HepG2 (cell line): ENCODE measurements around the gene PSMD5. TPM values are rescaled to one million over a fixed set of nuclear protein-coding genes. Genes with fewer than 3 reads are reported as not detected.
A peak's percentile ranks its signal among the peaks of the same experiment; 100 is the strongest.

Source experiments
- CEBPB ChIP-seq: IDR thresholded peaks from 2 replicates; pipeline ENCODE4 v1.6.1; 2011; ENCODE audit warnings: low read depth, low read length, improper control_type of control experiment, borderline replicate concordance
- DMTF1 ChIP-seq: sonication (generic); formaldehyde crosslinking; IDR thresholded peaks from 2 replicates; pipeline ENCODE4 v1.4.0; 2020; ENCODE audit warnings: mild to moderate bottlenecking, missing genetic modification reagents
- EED ChIP-seq: sonication (generic); formaldehyde crosslinking; IDR thresholded peaks from 2 replicates; pipeline ENCODE4 v1.5.0; 2020; ENCODE audit warnings: mild to moderate bottlenecking, missing genetic modification reagents
- ELK4 ChIP-seq: sonication (generic); formaldehyde crosslinking; IDR thresholded peaks from 2 replicates; pipeline ENCODE4 v1.9.0; 2021; ENCODE audit warnings: missing genetic modification reagents, borderline replicate concordance
- FOXP1 ChIP-seq, 2 experiments: fragments of 450-650 bp in 1 of 2; IDR thresholded peaks; 2 replicates each; pipeline ENCODE4 v1.6.1; 2017 to 2018; ENCODE audit warnings: antibody characterized with exemption in 1 of 2
- GTF2F1 ChIP-seq: fragments of 150-350 bp; IDR thresholded peaks from 2 replicates; pipeline ENCODE4 v1.6.1; 2014; ENCODE audit warnings: low read length
- JUNB ChIP-seq: sonication (generic); formaldehyde crosslinking; IDR thresholded peaks from 2 replicates; pipeline ENCODE4 v1.8.0; 2022; ENCODE audit warnings: missing genetic modification reagents, mild to moderate bottlenecking, borderline replicate concordance
- MYC ChIP-seq: sonication (generic); formaldehyde crosslinking; IDR thresholded peaks from 2 replicates; pipeline ENCODE4 v1.9.0; 2021; ENCODE audit warnings: missing genetic modification reagents, borderline replicate concordance
- PCBP2 ChIP-seq: fragments of 200-400 bp; formaldehyde crosslinking; optimal IDR thresholded peaks from 2 replicates; pipeline ENCODE3; 2018; ENCODE audit warnings: low read length, low read depth; ENCODE audit not compliant: poor library complexity, severe bottlenecking
- PPARG ChIP-seq: conservative IDR thresholded peaks from 2 replicates; pipeline ENCODE4 v1.6.1; 2016; ENCODE audit warnings: missing biosample characterization, missing genetic modification reagents
- SAFB2 ChIP-seq: sonication (generic); formaldehyde crosslinking; IDR thresholded peaks from 2 replicates; pipeline ENCODE4 v1.5.1; 2020; ENCODE audit warnings: missing genetic modification reagents, low read depth, mild to moderate bottlenecking, borderline replicate concordance
- SSRP1 ChIP-seq: IDR thresholded peaks from 2 replicates; pipeline ENCODE4 v1.6.1; 2016; ENCODE audit warnings: control low read depth
- ZBTB3 ChIP-seq: sonication (generic); formaldehyde crosslinking; IDR thresholded peaks from 2 replicates; pipeline ENCODE4 v1.4.0; 2020; ENCODE audit warnings: low read depth, mild to moderate bottlenecking, moderate library complexity, missing genetic modification reagents, borderline replicate concordance
- ZC3H13 ChIP-seq: sonication (generic); formaldehyde crosslinking; IDR thresholded peaks from 2 replicates; pipeline ENCODE4 v1.8.1; 2023; ENCODE audit warnings: mild to moderate bottlenecking, missing genetic modification reagents, moderate library complexity
- ZEB1 ChIP-seq: IDR thresholded peaks from 2 replicates; pipeline ENCODE4 v1.6.1; 2012; ENCODE audit warnings: mild to moderate bottlenecking, low read depth, inconsistent platforms; ENCODE audit not compliant: insufficient replicate concordance
- ZFX ChIP-seq: sonication (generic); formaldehyde crosslinking; IDR thresholded peaks from 2 replicates; pipeline ENCODE4 v1.4.0; 2020; ENCODE audit warnings: mild to moderate bottlenecking, low read depth, missing genetic modification reagents, moderate library complexity
- ZFYVE20 ChIP-seq: sonication (generic); formaldehyde crosslinking; IDR thresholded peaks from 2 replicates; pipeline ENCODE4 v1.8.0; 2023; ENCODE audit warnings: low read depth, mild to moderate bottlenecking, moderate library complexity, missing genetic modification reagents, borderline replicate concordance
- ZNF275 ChIP-seq: sonication (generic); formaldehyde crosslinking; IDR thresholded peaks from 2 replicates; pipeline ENCODE4 v1.8.0; 2022; ENCODE audit warnings: missing genetic modification reagents, mild to moderate bottlenecking, inconsistent platforms, borderline replicate concordance
- polyA plus RNA-seq, 8 experiments: library from polyadenylated mRNA; depleted of rRNA in 3 of 8; stranded (reverse) in 7 of 8; unstranded in 1 of 8; fragments of >200 nt; fragmentation: Illumina TruSeq in 4 of 8; extraction: Trizol in 4 of 8; gene quantifications; 2 replicates each; pipeline versions ENCODE4 v1.2.1 to v1.2.3, GENCODE V29; 2011 to 2016; ENCODE audit warnings: low read depth in 4 of 8, missing spikeins in 1 of 8, mixed read lengths in 1 of 8; ENCODE audit not compliant: insufficient read depth in 1 of 8
- total RNA-seq, 5 experiments: library from RNA; depleted of rRNA; stranded (reverse); fragments of >200 nt; fragmentation: Illumina TruSeq; extraction: Trizol; gene quantifications; 2 replicates each; pipeline ENCODE4 v1.2.3, GENCODE V29; 2016; ENCODE audit warnings: low read depth in 1 of 5
- TF ChIP-seq, protein P1 (sequence below): IDR thresholded peaks from 2 replicates; pipeline ENCODE4 v1.6.1; 2016; ENCODE audit warnings: control low read depth
- TF ChIP-seq, protein P2 (sequence below): sonication (generic); formaldehyde crosslinking; IDR thresholded peaks from 2 replicates; pipeline ENCODE4 v1.5.0; 2020; ENCODE audit warnings: missing genetic modification reagents
- TF ChIP-seq, protein P3 (sequence below): sonication (generic); formaldehyde crosslinking; IDR thresholded peaks from 2 replicates; pipeline ENCODE4 v1.8.0; 2022; ENCODE audit warnings: mild to moderate bottlenecking, missing genetic modification reagents
- TF ChIP-seq, protein P4 (sequence below): sonication (generic); formaldehyde crosslinking; IDR thresholded peaks from 2 replicates; pipeline ENCODE4 v1.8.1; 2023; ENCODE audit warnings: missing genetic modification reagents, mild to moderate bottlenecking, borderline replicate concordance

PSMD5 gene
- total and polyA plus RNA-seq, 2 of the 13 experiments (the other 11 are each of a cell fraction or from before 2014, with no cell fraction given), result 12.7 to 18.1 TPM

- TF ChIP-seq SSRP1 (no peak), ZNF275 (no peak), ZFYVE20 (no peak), JUNB (CRISPR knock-in tag) (peak; percentile 39; the same call in 1 of the 2 replicates), ZBTB3 (no peak), PPARG (CRISPR knock-in tag) (peak; percentile 69; the same call in 1 of the 2 replicates), ZFX (CRISPR knock-in tag) (no peak), ZEB1 (peak; percentile 25), GTF2F1 (no peak), ELK4 (CRISPR knock-in tag) (no peak), FOXP1 (IDR thresholded peaks at IDR 0.05) (peak; percentile 45; the same call in 1 of the 2 replicates), FOXP1 (CRISPR knock-in tag; IDR thresholded peaks at IDR 0.05) (peak; percentile 92), EED (CRISPR knock-in tag) (no peak), PCBP2 (no peak), CEBPB (peak; percentile 96), ZC3H13 (CRISPR knock-in tag) (no peak), MYC (CRISPR knock-in tag) (no peak), DMTF1 (CRISPR knock-in tag) (no peak), SAFB2 (no peak)
- TF ChIP-seq, protein P1, sequence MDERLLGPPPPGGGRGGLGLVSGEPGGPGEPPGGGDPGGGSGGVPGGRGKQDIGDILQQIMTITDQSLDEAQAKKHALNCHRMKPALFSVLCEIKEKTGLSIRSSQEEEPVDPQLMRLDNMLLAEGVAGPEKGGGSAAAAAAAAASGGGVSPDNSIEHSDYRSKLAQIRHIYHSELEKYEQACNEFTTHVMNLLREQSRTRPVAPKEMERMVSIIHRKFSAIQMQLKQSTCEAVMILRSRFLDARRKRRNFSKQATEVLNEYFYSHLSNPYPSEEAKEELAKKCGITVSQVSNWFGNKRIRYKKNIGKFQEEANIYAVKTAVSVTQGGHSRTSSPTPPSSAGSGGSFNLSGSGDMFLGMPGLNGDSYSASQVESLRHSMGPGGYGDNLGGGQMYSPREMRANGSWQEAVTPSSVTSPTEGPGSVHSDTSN (CRISPR knock-in tag), result no peak
- TF ChIP-seq, protein P2, sequence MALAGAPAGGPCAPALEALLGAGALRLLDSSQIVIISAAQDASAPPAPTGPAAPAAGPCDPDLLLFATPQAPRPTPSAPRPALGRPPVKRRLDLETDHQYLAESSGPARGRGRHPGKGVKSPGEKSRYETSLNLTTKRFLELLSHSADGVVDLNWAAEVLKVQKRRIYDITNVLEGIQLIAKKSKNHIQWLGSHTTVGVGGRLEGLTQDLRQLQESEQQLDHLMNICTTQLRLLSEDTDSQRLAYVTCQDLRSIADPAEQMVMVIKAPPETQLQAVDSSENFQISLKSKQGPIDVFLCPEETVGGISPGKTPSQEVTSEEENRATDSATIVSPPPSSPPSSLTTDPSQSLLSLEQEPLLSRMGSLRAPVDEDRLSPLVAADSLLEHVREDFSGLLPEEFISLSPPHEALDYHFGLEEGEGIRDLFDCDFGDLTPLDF (CRISPR knock-in tag), result no peak
- TF ChIP-seq, protein P3, sequence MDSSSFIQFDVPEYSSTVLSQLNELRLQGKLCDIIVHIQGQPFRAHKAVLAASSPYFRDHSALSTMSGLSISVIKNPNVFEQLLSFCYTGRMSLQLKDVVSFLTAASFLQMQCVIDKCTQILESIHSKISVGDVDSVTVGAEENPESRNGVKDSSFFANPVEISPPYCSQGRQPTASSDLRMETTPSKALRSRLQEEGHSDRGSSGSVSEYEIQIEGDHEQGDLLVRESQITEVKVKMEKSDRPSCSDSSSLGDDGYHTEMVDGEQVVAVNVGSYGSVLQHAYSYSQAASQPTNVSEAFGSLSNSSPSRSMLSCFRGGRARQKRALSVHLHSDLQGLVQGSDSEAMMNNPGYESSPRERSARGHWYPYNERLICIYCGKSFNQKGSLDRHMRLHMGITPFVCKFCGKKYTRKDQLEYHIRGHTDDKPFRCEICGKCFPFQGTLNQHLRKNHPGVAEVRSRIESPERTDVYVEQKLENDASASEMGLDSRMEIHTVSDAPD, result no peak
- TF ChIP-seq, protein P4, sequence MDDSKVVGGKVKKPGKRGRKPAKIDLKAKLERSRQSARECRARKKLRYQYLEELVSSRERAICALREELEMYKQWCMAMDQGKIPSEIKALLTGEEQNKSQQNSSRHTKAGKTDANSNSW, result no peak
These were observed 64.0 kb downstream of the PSMD5 start (continued) for GRCh38 chr9:120778758-120779157.
